Activated CD4-positive, alpha-beta memory T cell treated with anti-CD3 and anti-CD28 coated beads, Interleukin-2, amount 10 ng/mL, durations not matched to agents 7 days and 5 days (primary cell): ENCODE results near the gene TEX264. TPM values are rescaled to one million over a fixed set of nuclear protein-coding genes. Genes with fewer than 3 reads are reported as not detected.

ENCODE experiments used
- CTCF ChIA-PET: fragments of 350-600 bp; sonication (Branson Sonifier 250); formaldehyde crosslinking; loops from one replicate; lab custom pipeline; 2021; ENCODE audit warnings: antibody characterized with exemption, inconsistent platforms; lab: Charles Lee
- POLR2A ChIA-PET: fragments of 350-600 bp; sonication (Branson Sonifier 250); formaldehyde crosslinking; loops from one replicate; lab custom pipeline; 2021; ENCODE audit warnings: antibody characterized with exemption; lab: Charles Lee
- DNase-seq: peaks from one replicate; pipeline ENCODE4 v3.0.0-alpha.2; 2020
- H3K27ac Mint-ChIP-seq: one replicate; pipeline ENCODE4 v1.8.0; 2021; ENCODE audit warnings: mild to moderate bottlenecking, mixed read lengths
- H3K27me3 Mint-ChIP-seq: one replicate; pipeline ENCODE4 v1.8.0; 2021; ENCODE audit warnings: mixed read lengths
- H3K36me3 Mint-ChIP-seq: one replicate; pipeline ENCODE4 v1.8.0; 2021; ENCODE audit warnings: low read depth, mixed read lengths
- H3K4me1 Mint-ChIP-seq: one replicate; pipeline ENCODE4 v1.8.0; 2021; ENCODE audit warnings: mixed read lengths
- H3K4me3 Mint-ChIP-seq: one replicate; pipeline ENCODE4 v1.8.0; 2021; ENCODE audit warnings: mild to moderate bottlenecking, mixed read lengths
- H3K9me3 Mint-ChIP-seq: one replicate; pipeline ENCODE4 v1.8.0; 2021; ENCODE audit warnings: mixed read lengths
- total RNA-seq, 2 experiments: library from RNA; stranded (reverse); gene quantifications; one replicate each; pipeline ENCODE4 v1.2.3, GENCODE V29; 2021

TEX264 gene
- total RNA-seq, 2 experiments from 2014 or later, result 103 to 108 TPM

- no peaks in the 10 kb centered on the region for H3K9me3 Mint-ChIP-seq
- H3K4me3 Mint-ChIP-seq, result no peak overlapping the region
- H3K4me1 Mint-ChIP-seq, result peaks cover 7% of the 10 kb centered on the region
- DNase-seq, result no peak
- peaks cover under 1% of the 10 kb centered on the region for H3K27me3 Mint-ChIP-seq
- H3K27ac Mint-ChIP-seq, result no peak overlapping the region
- CTCF ChIA-PET, result no interaction called here
- H3K36me3 Mint-ChIP-seq, result no peaks in the 10 kb centered on the region
- POLR2A ChIA-PET, result no interaction called here
These were observed 76.8 kb downstream of the TEX264 start for GRCh38 chr3:51747840-51748239.

GRCh38 chr3:51748327-51748726 is 77.3 kb downstream of the TEX264 start:
- H3K4me1 Mint-ChIP-seq, result peaks cover 5% of the 10 kb centered on the region
- POLR2A ChIA-PET, result no interaction called here
- CTCF ChIA-PET, result no interaction called here
- H3K4me3 Mint-ChIP-seq, result no peak overlapping the region
- no peaks in the 10 kb centered on the region for H3K36me3 Mint-ChIP-seq
- H3K9me3 Mint-ChIP-seq, result no peaks in the 10 kb centered on the region
- H3K27ac Mint-ChIP-seq, result no peak overlapping the region
- no peak for DNase-seq
- H3K27me3 Mint-ChIP-seq, result peaks cover 4% of the 10 kb centered on the region

DNA sequence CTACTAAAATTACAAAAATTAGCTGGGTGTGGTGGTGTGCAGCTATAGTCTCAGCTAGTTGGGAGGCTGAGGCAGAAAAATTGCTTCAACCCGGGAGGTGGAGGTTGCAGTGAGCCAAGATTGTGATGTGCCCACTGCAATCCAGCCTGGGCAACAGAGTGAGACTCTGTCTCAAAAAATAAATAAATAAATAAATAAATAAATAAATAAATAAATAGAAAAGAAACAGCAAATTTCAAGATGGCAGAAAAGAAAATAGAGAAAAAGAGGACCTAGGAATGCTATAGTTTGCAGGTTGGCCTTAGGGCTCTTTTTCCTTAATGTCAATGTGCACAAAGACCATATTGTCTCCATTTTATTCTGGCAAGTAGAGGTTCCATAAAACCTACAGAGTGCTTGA is 79.8 kb downstream of the TEX264 start:
- Mint-ChIP-seq H3K4me1 (peaks cover 5% of the 10 kb centered on the region), H3K9me3 (no peaks in the 10 kb centered on the region), H3K36me3 (no peaks in the 10 kb centered on the region), H3K27me3 (peaks cover 20% of the 10 kb centered on the region), H3K4me3 (no peak overlapping the region), H3K27ac (no peak overlapping the region)
- ChIA-PET POLR2A (no interaction called here), CTCF (interaction anchor here (1.2 kb wide), 1 partner anchor 69 kb away, joined by 3 read pairs; no protein-coding TSS in a partner anchor)
- no peak for DNase-seq

GRCh38 chr3:51751287-51751686 is 80.2 kb downstream of the TEX264 start:
- POLR2A ChIA-PET, result no interaction called here
- peaks cover 5% of the 10 kb centered on the region for H3K4me1 Mint-ChIP-seq

More at GRCh38 chr3:51751287-51751686, 80.2 kb downstream of the TEX264 start:
- Mint-ChIP-seq H3K9me3 (no peaks in the 10 kb centered on the region), H3K27me3 (peaks cover 24% of the 10 kb centered on the region), H3K27ac (no peak overlapping the region), H3K36me3 (no peaks in the 10 kb centered on the region), H3K4me3 (no peak overlapping the region)
- CTCF ChIA-PET, result no interaction called here
- no peak for DNase-seq

Other genes starting within 250 kb of the TEX264 start
- 10 to 100 TPM; 31.2 to 31.8 TPM for gene DCAF1, start 171.2 kb upstream of the TEX264 start, total RNA-seq
- gene RAD54L2, start 132.5 kb upstream of the TEX264 start, total RNA-seq, result 10 to 100 TPM; 30.4 to 30.5 TPM
- gene GRM2, start 35.8 kb downstream of the TEX264 start, total RNA-seq, result 1 to 10 TPM; 1.7 to 2.4 TPM
- gene IQCF6, start 108.0 kb downstream of the TEX264 start, total RNA-seq, result not detected
- not detected for gene IQCF2, start 190.4 kb downstream of the TEX264 start, total RNA-seq
- gene IQCF5, start 204.3 kb downstream of the TEX264 start, total RNA-seq, result not detected
- not detected for gene IQCF1, start 232.1 kb downstream of the TEX264 start, total RNA-seq